ENCODE measurements around the gene DEFB108B. TPM values are rescaled to one million over a fixed set of nuclear protein-coding genes. Genes with fewer than 3 reads are reported as not detected.
"Not testable (repeated sequence)": the region's sequence is repeated elsewhere in the genome, so short reads cannot be mapped to it uniquely, and the experiment has no call there.

DEFB108B gene
- total and polyA plus RNA-seq, 4 donors = not detected

DNA sequence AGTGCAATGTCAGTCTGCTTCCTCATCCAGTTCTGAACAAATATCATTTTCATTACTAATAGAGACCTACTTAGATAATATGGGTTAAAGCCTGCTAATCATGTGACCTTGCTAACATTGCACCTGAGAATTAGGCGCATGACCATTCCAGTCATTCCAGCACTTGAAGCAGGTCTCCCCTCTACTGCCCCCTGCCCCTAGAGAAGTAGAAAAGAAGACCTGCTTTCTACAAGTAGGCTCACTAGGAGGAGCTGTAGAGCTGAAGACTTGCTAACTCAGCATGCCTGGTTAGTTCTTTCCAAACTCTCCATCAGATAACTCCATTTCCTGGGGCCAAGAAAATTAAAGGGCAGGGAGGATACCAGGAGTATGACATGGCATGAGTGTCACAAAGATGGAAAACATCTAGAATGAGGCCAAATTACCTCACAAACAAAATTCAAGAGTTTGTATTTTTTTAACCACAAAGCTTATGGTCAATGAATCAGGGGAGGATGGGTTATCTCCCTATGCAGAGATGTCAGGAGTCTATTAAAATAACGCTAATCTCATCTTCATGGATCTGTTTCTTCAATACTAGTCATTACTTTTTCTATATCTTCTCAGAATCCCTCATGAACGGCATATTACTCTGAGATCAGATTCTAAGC, 31.1 kb downstream of the DEFB108B start:
- H3K9ac ChIP-seq (ENCODE audit: low read depth in 1 of 2, low read length in 2 of 2); H3K36me3 ChIP-seq (ENCODE audit: control insufficient read depth in 4 of 4, insufficient read depth in 3 of 4, low read depth in 1 of 4, low read length in 3 of 4); H3K27ac ChIP-seq (ENCODE audit: low read depth in 1 of 2, low read length in 2 of 2); H3K9me3 ChIP-seq (ENCODE audit: control insufficient read depth in 4 of 4, low read length in 3 of 4); DNase-seq (ENCODE audit: low spot score); H3K4me1 ChIP-seq (ENCODE audit: control insufficient read depth in 4 of 4, insufficient read depth in 4 of 4, low read length in 3 of 4); H3K4me3 ChIP-seq (ENCODE audit: low read depth in 1 of 3, low read length in 3 of 3); H3K27me3 ChIP-seq (ENCODE audit: control insufficient read depth in 4 of 4, insufficient read depth in 4 of 4, low read length in 3 of 4): not testable (repeated sequence)
- TF ChIP-seq, protein P1, sequence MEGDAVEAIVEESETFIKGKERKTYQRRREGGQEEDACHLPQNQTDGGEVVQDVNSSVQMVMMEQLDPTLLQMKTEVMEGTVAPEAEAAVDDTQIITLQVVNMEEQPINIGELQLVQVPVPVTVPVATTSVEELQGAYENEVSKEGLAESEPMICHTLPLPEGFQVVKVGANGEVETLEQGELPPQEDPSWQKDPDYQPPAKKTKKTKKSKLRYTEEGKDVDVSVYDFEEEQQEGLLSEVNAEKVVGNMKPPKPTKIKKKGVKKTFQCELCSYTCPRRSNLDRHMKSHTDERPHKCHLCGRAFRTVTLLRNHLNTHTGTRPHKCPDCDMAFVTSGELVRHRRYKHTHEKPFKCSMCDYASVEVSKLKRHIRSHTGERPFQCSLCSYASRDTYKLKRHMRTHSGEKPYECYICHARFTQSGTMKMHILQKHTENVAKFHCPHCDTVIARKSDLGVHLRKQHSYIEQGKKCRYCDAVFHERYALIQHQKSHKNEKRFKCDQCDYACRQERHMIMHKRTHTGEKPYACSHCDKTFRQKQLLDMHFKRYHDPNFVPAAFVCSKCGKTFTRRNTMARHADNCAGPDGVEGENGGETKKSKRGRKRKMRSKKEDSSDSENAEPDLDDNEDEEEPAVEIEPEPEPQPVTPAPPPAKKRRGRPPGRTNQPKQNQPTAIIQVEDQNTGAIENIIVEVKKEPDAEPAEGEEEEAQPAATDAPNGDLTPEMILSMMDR (IDR thresholded peaks at IDR 0.05; ENCODE audit: low read depth, low read length, missing input control) = peak; percentile 26
- peak; percentile 55 to 56 for TF ChIP-seq RAD21 (IDR thresholded peaks at IDR 0.05)
- WGBS = 63% methylated on average over 3 of the region's 3 CpGs

GRCh38 chr11:71867209-71867608, 34.2 kb downstream of the DEFB108B start:
- not testable (repeated sequence) for H3K27me3 ChIP-seq (ENCODE audit: control insufficient read depth in 4 of 4, insufficient read depth in 4 of 4, low read length in 3 of 4); H3K9ac ChIP-seq (ENCODE audit: low read depth in 1 of 2, low read length in 2 of 2); H3K36me3 ChIP-seq (ENCODE audit: control insufficient read depth in 4 of 4, insufficient read depth in 3 of 4, low read depth in 1 of 4, low read length in 3 of 4); H3K4me3 ChIP-seq (ENCODE audit: low read depth in 1 of 3, low read length in 3 of 3); DNase-seq (ENCODE audit: low spot score); H3K9me3 ChIP-seq (ENCODE audit: control insufficient read depth in 4 of 4, low read length in 3 of 4); H3K27ac ChIP-seq (ENCODE audit: low read depth in 1 of 2, low read length in 2 of 2); H3K4me1 ChIP-seq (ENCODE audit: control insufficient read depth in 4 of 4, insufficient read depth in 4 of 4, low read length in 3 of 4)
- WGBS = 100% methylated on average over 1 of the region's 1 CpG

DNA sequence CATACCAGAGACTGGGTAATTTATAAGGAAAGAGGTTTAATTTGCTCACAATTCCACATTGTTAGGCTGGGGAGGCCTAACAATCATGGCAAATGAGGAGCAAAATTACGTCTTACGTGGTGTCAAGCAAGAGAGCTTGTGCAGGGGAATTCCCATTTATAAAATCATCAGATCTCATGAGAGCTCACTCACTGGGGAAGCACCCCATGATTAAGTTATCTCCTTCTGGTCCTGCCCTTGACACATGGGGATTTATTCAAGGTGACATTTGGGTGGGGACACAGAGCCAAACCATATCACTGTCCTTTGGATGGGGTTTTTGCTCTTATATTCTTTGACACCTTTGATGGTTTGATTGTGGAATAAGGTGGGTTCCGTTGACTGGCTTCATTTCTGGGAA, 36.9 kb downstream of the DEFB108B start:
- H3K9me3 ChIP-seq (ENCODE audit: control insufficient read depth in 4 of 4, low read length in 3 of 4); H3K9ac ChIP-seq (ENCODE audit: low read depth in 1 of 2, low read length in 2 of 2); DNase-seq (ENCODE audit: low spot score); H3K27ac ChIP-seq (ENCODE audit: low read depth in 1 of 2, low read length in 2 of 2); H3K27me3 ChIP-seq (ENCODE audit: control insufficient read depth in 4 of 4, insufficient read depth in 4 of 4, low read length in 3 of 4); H3K4me1 ChIP-seq (ENCODE audit: control insufficient read depth in 4 of 4, insufficient read depth in 4 of 4, low read length in 3 of 4); H3K36me3 ChIP-seq (ENCODE audit: control insufficient read depth in 4 of 4, insufficient read depth in 3 of 4, low read depth in 1 of 4, low read length in 3 of 4); H3K4me3 ChIP-seq (ENCODE audit: low read depth in 1 of 3, low read length in 3 of 3): not testable (repeated sequence)
- WGBS = 96% methylated on average over 3 of the region's 3 CpGs

- H3K9me3 ChIP-seq (ENCODE audit: control insufficient read depth in 4 of 4, low read length in 3 of 4); DNase-seq (ENCODE audit: low spot score); H3K9ac ChIP-seq (ENCODE audit: low read depth in 1 of 2, low read length in 2 of 2); H3K4me1 ChIP-seq (ENCODE audit: control insufficient read depth in 4 of 4, insufficient read depth in 4 of 4, low read length in 3 of 4); H3K27ac ChIP-seq (ENCODE audit: low read depth in 1 of 2, low read length in 2 of 2); H3K36me3 ChIP-seq (ENCODE audit: control insufficient read depth in 4 of 4, insufficient read depth in 3 of 4, low read depth in 1 of 4, low read length in 3 of 4); H3K27me3 ChIP-seq (ENCODE audit: control insufficient read depth in 4 of 4, insufficient read depth in 4 of 4, low read length in 3 of 4); H3K4me3 ChIP-seq (ENCODE audit: low read depth in 1 of 3, low read length in 3 of 3): not testable (repeated sequence)
Measured at GRCh38 chr11:71870661-71871060, 37.7 kb downstream of the DEFB108B start.

- H3K27me3 ChIP-seq (ENCODE audit: control insufficient read depth in 4 of 4, insufficient read depth in 4 of 4, low read length in 3 of 4); H3K4me3 ChIP-seq (ENCODE audit: low read depth in 1 of 3, low read length in 3 of 3); H3K9me3 ChIP-seq (ENCODE audit: control insufficient read depth in 4 of 4, low read length in 3 of 4); H3K36me3 ChIP-seq (ENCODE audit: control insufficient read depth in 4 of 4, insufficient read depth in 3 of 4, low read depth in 1 of 4, low read length in 3 of 4); H3K9ac ChIP-seq (ENCODE audit: low read depth in 1 of 2, low read length in 2 of 2); DNase-seq (ENCODE audit: low spot score); H3K27ac ChIP-seq (ENCODE audit: low read depth in 1 of 2, low read length in 2 of 2); H3K4me1 ChIP-seq (ENCODE audit: control insufficient read depth in 4 of 4, insufficient read depth in 4 of 4, low read length in 3 of 4): not testable (repeated sequence)
- 34% methylated on average over 2 of the region's 2 CpGs for WGBS
- peak; percentile 12 to 19 for TF ChIP-seq HNF4A (conservative IDR thresholded peaks at IDR 0.05)
- TF ChIP-seq RXRA (IDR thresholded peaks at IDR 0.05) = peak; percentile 52 to 58
Measured at GRCh38 chr11:71876262-71876661, 43.3 kb downstream of the DEFB108B start.

GRCh38 chr11:71878059-71878458, 45.1 kb downstream of the DEFB108B start, which contains the start of gene DEFB131B:
TSS of gene DEFB131B (plus strand) at chr11:71878453. CDS start at chr11:71878453, 0 bp downstream.
- not testable (repeated sequence) for H3K4me3 ChIP-seq (ENCODE audit: low read depth in 1 of 3, low read length in 3 of 3); H3K9me3 ChIP-seq (ENCODE audit: control insufficient read depth in 4 of 4, low read length in 3 of 4); H3K27me3 ChIP-seq (ENCODE audit: control insufficient read depth in 4 of 4, insufficient read depth in 4 of 4, low read length in 3 of 4); H3K27ac ChIP-seq (ENCODE audit: low read depth in 1 of 2, low read length in 2 of 2); H3K9ac ChIP-seq (ENCODE audit: low read depth in 1 of 2, low read length in 2 of 2); H3K4me1 ChIP-seq (ENCODE audit: control insufficient read depth in 4 of 4, insufficient read depth in 4 of 4, low read length in 3 of 4); DNase-seq (ENCODE audit: low spot score); H3K36me3 ChIP-seq (ENCODE audit: control insufficient read depth in 4 of 4, insufficient read depth in 3 of 4, low read depth in 1 of 4, low read length in 3 of 4)
- WGBS = 83% methylated on average over 1 of the region's 1 CpG

DNA sequence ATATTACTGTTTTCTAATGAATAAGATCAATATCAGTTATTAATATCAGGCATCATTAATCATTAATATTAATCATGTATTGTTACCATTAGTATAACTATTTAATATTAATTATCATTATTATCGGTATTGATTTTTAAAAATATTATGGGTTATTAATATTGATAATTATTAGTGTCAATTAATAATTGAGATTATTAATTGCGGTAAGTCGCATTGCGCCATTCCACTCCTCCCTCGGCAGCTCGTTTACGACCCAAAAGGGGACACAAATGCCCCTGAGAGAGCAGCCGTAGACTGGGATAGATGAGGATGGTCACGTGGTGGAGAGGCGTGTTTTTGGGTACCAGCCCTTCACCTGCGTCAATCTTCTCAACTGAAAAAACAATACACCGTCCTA, 52.8 kb downstream of the DEFB108B start:
- DNase-seq (ENCODE audit: low spot score); H3K36me3 ChIP-seq (ENCODE audit: control insufficient read depth in 4 of 4, insufficient read depth in 3 of 4, low read depth in 1 of 4, low read length in 3 of 4); H3K9me3 ChIP-seq (ENCODE audit: control insufficient read depth in 4 of 4, low read length in 3 of 4); H3K4me3 ChIP-seq (ENCODE audit: low read depth in 1 of 3, low read length in 3 of 3); H3K27ac ChIP-seq (ENCODE audit: low read depth in 1 of 2, low read length in 2 of 2); H3K27me3 ChIP-seq (ENCODE audit: control insufficient read depth in 4 of 4, insufficient read depth in 4 of 4, low read length in 3 of 4); H3K9ac ChIP-seq (ENCODE audit: low read depth in 1 of 2, low read length in 2 of 2); H3K4me1 ChIP-seq (ENCODE audit: control insufficient read depth in 4 of 4, insufficient read depth in 4 of 4, low read length in 3 of 4): not testable (repeated sequence)
- 98% methylated on average over 12 of the region's 12 CpGs for WGBS

Measured in liver (tissue), 9 donors.